ENCODE measurements around the gene POU2F1.

DNA sequence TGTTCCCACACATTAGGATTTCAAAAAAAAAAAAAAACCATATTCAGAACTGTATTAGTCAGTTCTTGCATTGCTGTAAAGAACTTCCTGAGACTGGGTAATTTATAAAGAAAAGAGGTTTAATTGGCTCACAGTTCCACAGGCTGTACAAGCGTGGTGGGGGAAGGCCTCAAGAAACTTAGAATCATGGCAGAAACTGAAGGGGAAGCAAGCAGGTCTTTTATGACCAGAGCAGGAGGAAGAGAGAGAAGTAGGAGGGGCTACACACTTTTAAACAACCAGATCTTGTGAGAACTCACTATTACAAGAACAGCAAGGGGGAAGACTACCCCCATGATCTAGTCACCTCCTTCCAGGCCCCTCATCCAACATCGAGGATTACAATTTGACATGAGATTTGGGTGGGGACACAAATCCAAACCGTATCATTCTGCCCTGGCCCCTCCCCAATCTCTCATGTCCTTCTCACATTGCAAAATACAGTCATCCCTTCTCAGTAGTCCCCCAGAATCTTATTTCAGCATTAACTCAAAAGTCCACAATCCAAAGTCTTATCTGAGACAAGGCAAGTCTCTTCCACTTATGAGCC, 51.8 kb downstream of the POU2F1 start:
- TF ChIP-seq POLR2AphosphoS5 (IDR thresholded peaks at IDR 0.05; ENCODE audit: borderline replicate concordance, low read depth, low read length) (no peak), EZH2 (IDR thresholded peaks at IDR 0.05) (no peak)

All from SK-N-MC (cell line).